H1 (cell line): ENCODE measurements around the gene STARD7. TPM values are rescaled to one million over a fixed set of nuclear protein-coding genes. Genes with fewer than 3 reads are reported as not detected.

Experiments used
- CBX8 ChIP-seq: fragments of 300-800, 300-1000 bp; sonication (generic); IDR thresholded peaks from 2 replicates; pipeline ENCODE4 v1.7.1; 2016; ENCODE audit warnings: low read depth, low read length, borderline replicate concordance
- POU5F1 ChIP-seq: IDR thresholded peaks from 2 replicates; pipeline ENCODE4 v1.6.1; 2011; ENCODE audit warnings: low read depth, mild to moderate bottlenecking, low read length, moderate library complexity
- polyA plus RNA-seq, 7 experiments: library from polyadenylated mRNA; depleted of rRNA in 3 of 7; stranded (reverse) in 5 of 7; unstranded in 2 of 7; fragments of >200 nt in 5 of 7; fragments of 200-250 nt in 2 of 7; gene quantifications; 1 replicate in 5 of 7; 2 replicates in 1 of 7; 4 replicates in 1 of 7; pipeline versions ENCODE4 v1.2.1 to v1.2.3, GENCODE V29; 2011 to 2013; ENCODE audit warnings: missing spikeins in 2 of 7, mixed read lengths in 2 of 7
- total RNA-seq: library from RNA; stranded (reverse); fragmentation: NEBNext Ultra II Directional; extraction: Animal tissue kit (Norgen Biotek cat#: 25700); gene quantifications from 2 replicates; pipeline ENCODE4 v1.2.1, GENCODE V29; 2021

The STARD7 gene
- total and polyA plus RNA-seq, 2 of the 8 experiments (the other 6 are each of a cell fraction or from before 2014, with no cell fraction given), result 89.1 to 200 TPM

- no peak for TF ChIP-seq POU5F1
- no peak for TF ChIP-seq CBX8
Measured at GRCh38 chr2:96146153-96146880, 62.3 kb downstream of the STARD7 start (continued).
